K562 (cell line): ENCODE data around the gene RNF114. TPM values are rescaled to one million over a fixed set of nuclear protein-coding genes. Genes with fewer than 3 reads are reported as not detected.

Experiments
- ATAC-seq: fragments of 200-7000 bp; cut with Tn5 transposase; 3 replicates; pipeline ENCODE4 v1.9.1; 2020; ENCODE audit warnings: moderate library complexity
- BruUV-seq: library from RNA; stranded (reverse); fragments of 400-500 nt; replicated peaks from 2 replicates; lab custom pipeline; 2021; lab: Mats Ljungman, UMichigan
- CTCF ChIA-PET: fragments of 300-600 bp; formaldehyde crosslinking; extraction: SDS; loops from one replicate; lab custom pipeline; 2021; ENCODE audit warnings: low intra/inter-chr PET ratio; lab: Yijun Ruan, JAX
- POLR2A ChIA-PET: fragments of 300-600, 350-650 bp; sonication (Branson Sonifier 250); formaldehyde crosslinking; extraction: SDS; loops from one replicate; lab custom pipeline; 2021; ENCODE audit warnings: antibody characterized with exemption, inconsistent platforms; lab: Yijun Ruan, JAX
- DNase-seq, 4 experiments: peaks; one replicate each; pipeline versions ENCODE4 v3.0.0 to v3.0.0-alpha.2; 2011 to 2018; ENCODE audit warnings: low spot score in 3 of 4, mixed read lengths in 3 of 4; ENCODE audit errors: extremely low read depth in 1 of 4
- FAIRE-seq: peaks from 2 replicates; lab custom pipeline; 2011; peaks lifted over from hg19 to GRCh38; lab: Jason Lieb, UNC
- H2AFZ ChIP-seq: 2 replicates; pipeline ENCODE4 v1.6.0; 2011; ENCODE audit warnings: low read depth, low read length, control low read depth, inconsistent platforms
- H3K27ac ChIP-seq: fragments of 200-600 bp; 3 replicates; pipeline ENCODE4 v1.8.0; 2011; ENCODE audit warnings: low read depth, mild to moderate bottlenecking, control low read depth, inconsistent platforms, low read length, moderate library complexity, mixed read lengths; ENCODE audit errors: extremely low read depth
- H3K27me3 ChIP-seq, 2 experiments: fragments of 300-600 bp in 1 of 2; 2 replicates in 1 of 2; 3 replicates in 1 of 2; pipeline versions ENCODE4 v1.6.0 to v1.8.0; 2011; ENCODE audit warnings: inconsistent platforms in 2 of 2, low read length in 2 of 2, mild to moderate bottlenecking in 1 of 2, mixed read lengths in 1 of 2, moderate library complexity in 1 of 2; ENCODE audit not compliant: control insufficient read depth in 2 of 2, insufficient read depth in 2 of 2
- H3K36me3 ChIP-seq: fragments of 300-600 bp; 3 replicates; pipeline ENCODE4 v1.8.0; 2011; ENCODE audit warnings: mild to moderate bottlenecking, low read length, inconsistent platforms; ENCODE audit not compliant: control insufficient read depth, insufficient read depth
- H3K4me1 ChIP-seq, 2 experiments: fragments of 200-600 bp in 1 of 2; replicated peaks in 1 of 2; 2 replicates in 1 of 2; 3 replicates in 1 of 2; pipeline versions ENCODE4 v1.5.1 to v1.8.0; 2011; ENCODE audit warnings: inconsistent platforms in 2 of 2, low read length in 2 of 2, mild to moderate bottlenecking in 1 of 2, mixed read lengths in 1 of 2, moderate library complexity in 1 of 2; ENCODE audit not compliant: control insufficient read depth in 2 of 2, insufficient read depth in 2 of 2
- H3K4me2 ChIP-seq: 2 replicates; pipeline ENCODE4 v1.6.1; 2011; ENCODE audit warnings: low read length, control low read depth, inconsistent platforms, mixed read lengths; ENCODE audit not compliant: insufficient read depth
- H3K4me3 ChIP-seq: fragments of 200-600 bp; sonication (generic), shearing (Covaris generic); 2 replicates; pipeline ENCODE4 v1.5.1; 2016; ENCODE audit warnings: control low read depth, inconsistent platforms
- H3K79me2 ChIP-seq: fragments of 200-600 bp; 3 replicates; pipeline ENCODE4 v1.8.0; 2011; ENCODE audit warnings: low read length, inconsistent platforms; ENCODE audit not compliant: control insufficient read depth, insufficient read depth
- H3K9ac ChIP-seq, 2 experiments: 2 replicates each; pipeline versions ENCODE4 v1.6.0 to v1.6.1; 2011; ENCODE audit warnings: low read depth in 2 of 2, low read length in 2 of 2, control low read depth in 1 of 2, inconsistent platforms in 1 of 2, mild to moderate bottlenecking in 1 of 2, mixed read lengths in 1 of 2; ENCODE audit not compliant: insufficient read depth in 1 of 2
- H3K9me1 ChIP-seq: one replicate; pipeline ENCODE4 v1.6.0; 2011; ENCODE audit warnings: inconsistent platforms, mild to moderate bottlenecking, low read length, moderate library complexity; ENCODE audit not compliant: control insufficient read depth, insufficient read depth
- H3K9me3 ChIP-seq: replicated peaks from 2 replicates; pipeline ENCODE4 v1.5.1; 2011; ENCODE audit warnings: low read depth, low read length, inconsistent platforms; ENCODE audit not compliant: control insufficient read depth, insufficient read depth
- H4K20me1 ChIP-seq: replicated peaks from 2 replicates; pipeline ENCODE4 v1.6.1; 2011; ENCODE audit warnings: low read length, inconsistent platforms, mixed read lengths; ENCODE audit not compliant: control insufficient read depth, insufficient read depth
- FOSL1 ChIP-seq: fragments of 200-800 bp; sonication (Bioruptor generic); conservative IDR thresholded peaks from 2 replicates; pipeline ENCODE4 v1.6.1; 2016; ENCODE audit warnings: missing genetic modification characterization, missing compliant biosample characterization
- MEF2A ChIP-seq: IDR thresholded peaks from 2 replicates; pipeline ENCODE4 v1.6.1; 2011; ENCODE audit warnings: low read depth, mild to moderate bottlenecking, low read length, moderate library complexity; ENCODE audit not compliant: control insufficient read depth
- POLR2B ChIP-seq: fragments of 450-650 bp; IDR thresholded peaks from 2 replicates; pipeline ENCODE4 v1.6.1; 2018; ENCODE audit warnings: low read depth; ENCODE audit not compliant: partially characterized antibody
- PTTG1 ChIP-seq: fragments of 450-650 bp; IDR thresholded peaks from 2 replicates; pipeline ENCODE4 v1.6.1; 2016; ENCODE audit warnings: low read depth, mild to moderate bottlenecking, missing genetic modification characterization, missing compliant biosample characterization
- TAF1 ChIP-seq: IDR thresholded peaks from 2 replicates; pipeline ENCODE4 v1.6.1; 2011; ENCODE audit warnings: mild to moderate bottlenecking, low read length, moderate library complexity; ENCODE audit not compliant: insufficient read depth, control insufficient read depth, severe bottlenecking; ENCODE audit errors: extremely low read depth
- ZC3H8 ChIP-seq: fragments of 450-650 bp; IDR thresholded peaks from 2 replicates; pipeline ENCODE4 v1.6.1; 2017
- ZKSCAN1 ChIP-seq: fragments of 150-350 bp; IDR thresholded peaks from 2 replicates; pipeline ENCODE4 v1.6.1; 2016; ENCODE audit warnings: low read depth, low read length
- ZNF354B ChIP-seq: fragments of 250-450 bp; sonication (Bioruptor Pico); IDR thresholded peaks from 2 replicates; pipeline ENCODE4 v1.4.0; 2020
- ZNF408 ChIP-seq: fragments of 250-450 bp; sonication (Bioruptor Pico); IDR thresholded peaks from 2 replicates; pipeline ENCODE4 v1.4.0; 2020; ENCODE audit warnings: low read depth, mild to moderate bottlenecking, moderate library complexity
- WGBS: fragments of 100-300 bp; shearing (Covaris generic); methylation state at CpG from one replicate; pipeline ENCODE4 v1.1.6; 2016; ENCODE audit warnings: low coverage, mixed read lengths; ENCODE audit not compliant: insufficient coverage; ENCODE audit errors: missing lambda C conversion rate; 5-methylcytosine and 5-hydroxymethylcytosine counted together
- in situ Hi-C: fragments of 300-500 bp; cut with MboI; formaldehyde crosslinking; loops from 4 replicates; pipeline ENCODE4 v1.15.0; 2018; ENCODE audit warnings: inconsistent platforms, mixed read lengths
- intact Hi-C: fragments of 100-400 bp; cut with micrococcal nuclease; formaldehyde crosslinking; loops from 2 replicates; pipeline ENCODE4 v1.14.2; 2022
- polyA plus RNA-seq, 8 experiments: library from polyadenylated mRNA; depleted of rRNA in 4 of 8; stranded (reverse) in 5 of 8; unstranded in 3 of 8; fragments of >200 nt; fragmentation: Nextera tagmentation in 2 of 8; fragmentation: Illumina TruSeq in 1 of 8; extraction: Ambion mirVana in 2 of 8; extraction: Trizol in 1 of 8; gene quantifications; 2 replicates each; pipeline versions ENCODE4 v1.2.1 to v1.2.3, GENCODE V29; 2011 to 2014; ENCODE audit warnings: inconsistent platforms in 1 of 8, missing spikeins in 1 of 8
- total RNA-seq, 7 experiments: library from RNA; depleted of rRNA in 6 of 7; stranded (reverse); fragments of >200 nt in 6 of 7; fragmentation: Illumina TruSeq in 2 of 7; extraction: Trizol in 2 of 7; gene quantifications; 2 replicates each; pipeline versions ENCODE4 v1.2.1 to v1.2.3, GENCODE V29; 2011 to 2021; ENCODE audit warnings: low replicate concordance in 1 of 7

Gene RNF114
- total and polyA plus RNA-seq, 9 of the 15 experiments (the other 6 are each of a cell fraction or from before 2014, with no cell fraction given): 38.6 to 111 (median 62.6) TPM

DNA sequence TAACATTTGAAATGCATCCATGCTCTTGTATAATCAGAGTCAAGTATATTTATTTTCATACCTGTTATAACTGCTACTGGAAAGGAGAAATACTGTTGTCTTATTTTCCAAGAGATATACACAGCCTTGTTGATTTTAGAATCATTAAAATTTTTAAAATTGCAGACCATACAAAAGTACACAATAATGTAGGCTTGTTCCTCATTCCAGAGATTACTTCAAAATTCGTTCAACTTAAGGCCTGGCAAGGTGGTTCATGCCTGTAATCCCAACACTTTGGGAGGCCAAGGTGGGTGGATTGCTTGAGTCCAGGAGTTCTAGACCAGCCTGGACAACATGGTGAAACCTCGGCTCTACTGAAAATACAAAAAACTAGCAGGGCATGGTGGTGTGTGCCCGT lies 6.1 kb downstream of the RNF114 start:
- ChIA-PET CTCF (no interaction called here), POLR2A (interaction anchor here (0.7 to 1.3 kb wide), 3 partner anchors 11 to 192 kb away, joined by 3 to 5 read pairs (median 3); no protein-coding TSS in a partner anchor)
- in situ Hi-C loops (no loop called here), intact Hi-C loops (no loop called here)
- no peaks in the 10 kb centered on the region for H3K27me3 ChIP-seq
- peaks cover 5% of the 10 kb centered on the region for H3K9me1 ChIP-seq
- TF ChIP-seq POLR2B (no peak), FOSL1 (no peak), ZNF354B (CRISPR knock-in tag) (no peak), TAF1 (no peak), ZNF408 (CRISPR knock-in tag) (no peak)
- peaks cover 74% of the 10 kb centered on the region for H3K79me2 ChIP-seq
- H3K9me3 ChIP-seq: no peaks in the 10 kb centered on the region
- BruUV-seq: no TSS peak
- H3K4me2 ChIP-seq: no peak overlapping the region
- peaks cover 17% of the 10 kb centered on the region; the same call in 1 of the 2 replicates for H4K20me1 ChIP-seq
- FAIRE-seq (no peak), ATAC-seq (no peak), DNase-seq (no peak)
- H3K9ac ChIP-seq: no peak overlapping the region
- H3K36me3 ChIP-seq: peaks cover 80% of the 10 kb centered on the region
- no peak overlapping the region for H3K4me3 ChIP-seq
- no peak overlapping the region for H3K27ac ChIP-seq
- WGBS: 94% methylated on average over 3 of the region's 3 CpGs
- peaks cover 10 to 17% of the 10 kb centered on the region in 2 experiments for H3K4me1 ChIP-seq
- no peak overlapping the region for H2AFZ ChIP-seq

GRCh38 chr20:49942942-49943341 lies 6.7 kb downstream of the RNF114 start:
- Histone ChIP-seq H3K4me1 (peaks cover 9 to 11% of the 10 kb centered on the region in 2 experiments), H4K20me1 (peaks cover 13% of the 10 kb centered on the region; the same call in 1 of the 2 replicates), H3K27ac (no peak overlapping the region), H3K36me3 (peaks cover 83% of the 10 kb centered on the region), H3K9me3 (no peaks in the 10 kb centered on the region), H3K4me2 (no peak overlapping the region), H2AFZ (no peak overlapping the region), H3K4me3 (no peak overlapping the region), H3K9ac (no peak overlapping the region), H3K9me1 (peaks cover 5% of the 10 kb centered on the region), H3K79me2 (peaks cover 68% of the 10 kb centered on the region), H3K27me3 (no peaks in the 10 kb centered on the region)
- ChIA-PET CTCF (no interaction called here), POLR2A (interaction anchor here (1.1 to 1.3 kb wide), 3 partner anchors 10 to 21 kb away, joined by 3 to 5 read pairs (median 3); no protein-coding TSS in a partner anchor)
- ATAC-seq: no peak
- no peak for DNase-seq
- no peak for FAIRE-seq
- intact Hi-C loops (no loop called here), in situ Hi-C loops (no loop called here)
- no TSS peak for BruUV-seq
- WGBS: 91% methylated on average over 3 of the region's 3 CpGs
- TF ChIP-seq PTTG1 (tag) (no peak), MEF2A (no peak), ZC3H8 (no peak), ZKSCAN1 (peak; percentile 72; the same call in 1 of the 2 replicates)
